GM12801 (cell line): ENCODE results near the gene TFE3.

ENCODE experiments used
- TF ChIP-seq, protein P1 (sequence below): IDR thresholded peaks from one replicate; pipeline ENCODE4 v1.5.1; 2011; ENCODE audit warnings: control low read depth; ENCODE audit not compliant: insufficient read length; ENCODE audit errors: extremely low read depth

The TFE3 gene

DNA sequence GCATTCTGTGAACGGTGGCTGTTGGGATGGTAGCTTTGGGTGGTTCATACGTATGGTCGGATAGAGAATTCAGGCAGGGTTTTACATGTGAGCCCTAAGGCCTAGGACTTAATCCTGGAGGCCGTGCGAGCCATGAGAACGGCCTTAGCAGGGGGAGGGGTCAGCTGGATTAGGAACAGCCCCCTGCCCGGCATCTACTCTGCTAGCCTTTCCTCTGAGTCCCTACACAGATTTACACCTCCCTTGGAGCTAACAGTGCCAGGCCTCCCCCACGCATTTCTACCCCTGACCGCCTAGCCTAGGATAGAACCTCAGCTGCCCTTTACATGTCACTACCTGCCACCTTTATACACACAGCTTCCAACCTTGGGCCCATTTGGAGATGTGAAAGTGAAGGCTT is 23.5 kb upstream of the TFE3 start:
- TF ChIP-seq, protein P1, sequence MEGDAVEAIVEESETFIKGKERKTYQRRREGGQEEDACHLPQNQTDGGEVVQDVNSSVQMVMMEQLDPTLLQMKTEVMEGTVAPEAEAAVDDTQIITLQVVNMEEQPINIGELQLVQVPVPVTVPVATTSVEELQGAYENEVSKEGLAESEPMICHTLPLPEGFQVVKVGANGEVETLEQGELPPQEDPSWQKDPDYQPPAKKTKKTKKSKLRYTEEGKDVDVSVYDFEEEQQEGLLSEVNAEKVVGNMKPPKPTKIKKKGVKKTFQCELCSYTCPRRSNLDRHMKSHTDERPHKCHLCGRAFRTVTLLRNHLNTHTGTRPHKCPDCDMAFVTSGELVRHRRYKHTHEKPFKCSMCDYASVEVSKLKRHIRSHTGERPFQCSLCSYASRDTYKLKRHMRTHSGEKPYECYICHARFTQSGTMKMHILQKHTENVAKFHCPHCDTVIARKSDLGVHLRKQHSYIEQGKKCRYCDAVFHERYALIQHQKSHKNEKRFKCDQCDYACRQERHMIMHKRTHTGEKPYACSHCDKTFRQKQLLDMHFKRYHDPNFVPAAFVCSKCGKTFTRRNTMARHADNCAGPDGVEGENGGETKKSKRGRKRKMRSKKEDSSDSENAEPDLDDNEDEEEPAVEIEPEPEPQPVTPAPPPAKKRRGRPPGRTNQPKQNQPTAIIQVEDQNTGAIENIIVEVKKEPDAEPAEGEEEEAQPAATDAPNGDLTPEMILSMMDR = no peak

DNA sequence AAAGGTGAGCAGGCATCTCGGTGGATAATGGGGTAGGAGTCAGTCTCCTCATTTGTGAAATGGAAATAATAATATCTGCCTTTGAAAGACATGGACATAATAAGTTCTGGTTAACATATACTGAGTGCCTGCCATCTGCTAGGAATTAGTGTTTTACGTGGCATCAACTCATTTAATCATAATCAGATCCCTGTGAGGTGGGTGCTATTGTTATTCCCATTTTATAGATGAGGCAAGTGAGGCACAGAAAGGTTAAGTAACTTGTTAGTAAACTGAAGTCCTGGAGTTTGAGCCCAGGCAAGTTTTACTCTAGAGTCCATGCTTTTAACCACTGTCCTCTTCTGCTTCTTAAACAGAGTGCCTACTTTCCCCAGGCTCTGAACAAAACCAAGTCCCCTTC is 23.1 kb upstream of the TFE3 start:
- TF ChIP-seq, protein P1 = no peak

DNA sequence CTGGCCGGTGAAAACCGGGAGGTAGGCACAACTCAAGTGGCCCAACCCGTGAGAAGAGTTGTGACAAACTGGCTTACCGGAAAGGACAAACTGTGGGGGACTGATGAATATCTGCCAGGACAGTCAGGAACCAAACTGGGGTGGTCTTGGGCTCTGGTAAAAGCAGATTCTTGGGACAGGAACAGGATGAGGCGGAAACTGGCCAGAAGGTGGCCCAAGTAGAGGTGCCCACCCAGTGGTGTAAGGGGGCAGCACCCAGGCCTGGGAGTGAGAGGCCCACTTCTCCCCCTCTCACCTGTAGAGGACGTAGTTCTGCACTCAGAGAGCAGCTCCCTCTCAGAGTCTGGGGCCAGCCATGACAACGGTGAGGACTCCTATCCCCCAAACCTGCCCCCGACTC is 21.6 kb upstream of the TFE3 start:
- TF ChIP-seq, protein P1 = no peak

DNA sequence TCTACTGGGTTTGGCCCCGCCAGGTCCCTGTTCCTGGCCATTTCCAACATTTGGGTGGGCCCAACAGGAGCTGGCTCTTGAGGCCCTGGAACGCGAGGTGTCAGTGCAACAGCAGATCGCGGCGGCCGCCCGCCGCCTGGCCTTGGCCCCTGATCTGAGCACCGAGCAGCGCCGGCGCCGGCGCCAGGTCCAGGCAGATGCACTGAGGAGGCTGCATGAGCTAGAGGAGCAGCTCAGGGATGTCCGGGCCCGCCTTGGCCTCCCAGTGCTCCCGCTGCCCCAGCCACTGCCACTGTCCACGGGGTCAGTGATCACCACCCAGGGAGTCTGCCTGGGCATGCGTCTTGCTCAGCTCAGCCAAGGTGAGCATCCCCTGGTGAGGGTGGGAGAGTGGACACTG is 21.1 kb upstream of the TFE3 start:
- TF ChIP-seq, protein P1 = no peak

DNA sequence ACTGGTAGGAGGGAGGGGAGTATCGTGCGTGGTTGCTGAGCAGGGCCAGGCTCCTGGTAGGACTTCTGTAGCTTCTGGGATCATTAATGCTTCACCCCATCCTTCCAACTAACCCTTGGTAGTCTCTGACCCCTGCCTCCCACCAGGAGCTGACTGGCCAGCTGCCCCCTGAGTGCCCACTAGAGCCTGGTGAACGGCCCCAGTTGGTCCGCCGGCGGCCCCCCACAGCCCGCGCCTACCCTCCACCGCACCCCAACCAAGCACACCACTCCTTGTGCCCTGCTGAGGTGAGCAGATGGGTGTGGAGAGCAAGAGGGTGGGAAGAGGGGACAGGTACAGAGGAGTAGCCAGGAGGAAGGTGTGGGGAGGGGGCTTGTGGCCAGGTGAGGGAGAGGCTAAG is 20.6 kb upstream of the TFE3 start:
- TF ChIP-seq, protein P1 = no peak

DNA sequence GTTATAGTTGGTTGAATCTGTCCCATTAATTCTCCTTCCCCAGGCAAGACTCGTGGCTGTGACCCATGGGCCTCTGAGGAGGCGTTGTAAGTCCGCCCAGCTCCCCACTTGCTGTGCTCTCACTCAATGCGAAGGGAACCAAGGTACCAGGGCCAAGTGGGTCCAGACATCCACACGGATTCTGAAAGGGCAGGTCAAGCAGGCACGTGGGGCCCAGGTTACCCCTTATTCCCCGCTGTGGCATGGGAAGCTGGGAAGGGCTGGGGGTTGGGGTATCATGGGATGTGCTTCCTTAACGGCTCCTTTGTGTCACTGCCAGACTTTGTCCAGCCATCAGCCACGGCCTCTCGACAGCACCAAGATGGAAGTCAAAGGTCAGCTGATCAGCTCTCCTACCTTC is 18.8 kb upstream of the TFE3 start:
- TF ChIP-seq, protein P1 = no peak

DNA sequence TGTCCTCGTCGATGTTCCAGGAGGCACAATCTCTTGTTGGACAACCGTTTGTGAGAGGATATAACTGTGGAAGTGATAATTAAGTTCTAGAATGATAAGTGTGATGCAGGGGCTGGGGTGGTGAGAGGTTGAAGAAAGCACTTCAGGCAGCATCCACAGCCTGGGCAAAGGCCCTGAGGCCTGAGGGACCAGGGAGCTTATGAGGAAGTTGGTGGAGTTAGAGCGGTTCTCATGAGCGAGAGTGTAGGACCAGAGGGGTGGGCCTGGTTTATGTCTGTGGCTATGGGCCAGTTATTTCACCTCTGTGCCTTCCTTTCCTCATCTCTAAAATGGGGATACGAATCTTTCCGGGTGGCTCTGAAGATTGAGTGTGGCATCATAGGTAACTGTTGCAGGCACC is 18.3 kb upstream of the TFE3 start:
- TF ChIP-seq, protein P1 = no peak

DNA sequence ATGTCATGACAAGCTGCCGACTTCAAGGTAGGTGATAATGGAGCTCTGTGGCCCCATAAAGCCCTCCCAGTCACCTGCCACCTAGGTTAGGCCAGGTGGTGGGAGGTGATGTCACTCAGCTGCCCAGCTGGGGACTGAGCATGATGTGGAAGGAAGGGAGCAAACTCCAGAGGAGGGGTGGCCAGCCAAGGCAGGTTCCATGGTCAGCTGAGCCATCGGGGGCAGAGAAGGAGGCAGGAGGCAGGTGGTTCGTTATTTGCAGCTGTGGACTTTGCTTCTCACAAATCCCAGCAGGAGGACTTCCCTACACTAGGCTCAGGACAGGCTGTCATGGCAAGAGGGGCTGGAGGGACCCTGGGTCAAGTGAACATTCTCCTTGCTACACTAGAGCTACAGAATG is 17.8 kb upstream of the TFE3 start:
- TF ChIP-seq, protein P1 = no peak
